ENCODE measurements around the gene CFAP46. TPM values are rescaled to one million over a fixed set of nuclear protein-coding genes. Genes with fewer than 3 reads are reported as not detected.
A peak's percentile ranks its signal among the peaks of the same experiment; 100 is the strongest.

CFAP46 gene
- total RNA-seq, 1 experiment from 2014 or later, result 11.3 TPM

- DNase-seq (ENCODE audit: low spot score), result no peak
- in situ Hi-C loops (cut with HindIII; ENCODE audit: low sequenced_read_pairs), result no loop called here
Observed at GRCh38 chr10:132947843-132948242, 5.5 kb upstream of the CFAP46 start.

DNA sequence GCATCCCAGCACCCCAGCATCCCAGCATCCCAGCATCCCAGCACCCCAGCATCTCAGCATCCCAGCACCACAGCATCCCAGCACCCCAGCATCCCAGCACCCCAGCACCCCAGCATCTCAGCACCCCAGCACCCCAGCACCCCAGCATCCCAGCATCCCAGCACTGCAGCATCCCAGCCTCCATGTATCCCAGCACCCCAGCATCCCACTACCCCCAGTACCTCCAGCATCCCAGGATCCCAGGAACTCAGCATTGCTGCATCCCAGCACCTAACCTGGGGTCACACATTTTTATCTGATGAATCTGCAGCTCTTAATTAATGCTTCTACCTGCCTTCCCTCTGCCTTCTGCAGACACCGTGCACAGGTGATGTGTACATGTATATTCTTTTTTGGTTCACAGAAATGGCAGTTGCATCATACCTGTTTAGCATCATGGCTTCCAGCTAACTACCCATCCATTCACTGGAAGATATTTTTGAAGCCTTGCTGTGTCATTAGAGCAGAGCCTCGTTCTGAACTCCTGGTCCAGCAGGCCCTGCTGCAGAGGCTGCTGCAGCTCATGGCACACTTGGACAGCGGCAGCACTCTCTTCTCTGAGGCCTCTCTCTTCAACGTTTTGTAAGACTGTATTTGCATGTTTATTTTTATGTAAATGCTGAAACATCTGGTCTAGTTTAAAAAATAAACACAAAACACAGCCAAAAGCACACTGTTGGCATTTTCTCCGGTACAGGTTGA lies 4.6 kb upstream of the CFAP46 start:
- DNase-seq (ENCODE audit: low spot score), result no peak
- in situ Hi-C loops (cut with HindIII; ENCODE audit: low sequenced_read_pairs), result no loop called here

DNA sequence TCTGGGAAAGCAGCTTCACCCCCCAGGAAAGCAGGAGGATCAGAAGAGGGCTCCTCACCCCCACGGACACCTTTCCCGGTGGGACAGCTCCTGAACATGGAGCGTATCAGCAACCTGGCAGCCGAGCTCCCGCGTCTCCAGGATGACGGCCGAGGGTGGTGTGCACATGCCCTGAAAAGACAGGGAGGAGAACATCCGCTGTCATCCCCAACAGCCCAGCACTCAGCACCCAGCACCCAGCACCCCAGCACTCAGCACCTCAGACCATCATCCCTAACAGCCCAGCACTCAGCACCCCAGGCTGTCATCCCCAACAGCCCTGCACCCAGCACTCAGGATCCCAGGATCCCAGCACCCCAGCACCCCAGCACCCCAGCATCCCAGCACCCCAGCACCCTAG lies 3.9 kb upstream of the CFAP46 start:
- in situ Hi-C loops (cut with HindIII; ENCODE audit: low sequenced_read_pairs), result no loop called here

DNA sequence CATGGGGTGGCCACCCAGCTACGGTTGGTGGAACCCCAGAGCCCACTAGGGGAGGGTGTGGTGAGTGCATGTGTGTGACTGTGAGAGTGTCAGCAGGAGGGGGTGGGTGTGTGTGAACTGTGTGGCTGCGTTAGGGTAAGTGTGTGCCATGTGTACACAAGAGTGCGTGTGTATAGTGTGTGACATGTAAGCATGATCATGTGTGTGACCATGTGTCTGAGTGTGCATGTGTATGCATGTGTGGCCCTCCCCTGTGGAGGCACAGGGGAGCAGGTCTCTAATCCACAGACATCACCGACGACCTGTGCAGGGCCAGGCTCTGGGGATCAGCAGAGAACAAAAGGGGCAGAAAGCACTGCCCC lies 3.5 kb upstream of the CFAP46 start:
- no peak for DNase-seq (ENCODE audit: low spot score)
- in situ Hi-C loops (cut with HindIII; ENCODE audit: low sequenced_read_pairs), result no loop called here

More for the DNA sequence above, 3.9 kb upstream of the CFAP46 start:
- no peak for DNase-seq (ENCODE audit: low spot score)

GRCh38 chr10:132945125-132945893 lies 2.9 kb upstream of the CFAP46 start:
- in situ Hi-C loops (cut with HindIII; ENCODE audit: low sequenced_read_pairs), result no loop called here
- DNase-seq (ENCODE audit: low spot score), result no peak

DNA sequence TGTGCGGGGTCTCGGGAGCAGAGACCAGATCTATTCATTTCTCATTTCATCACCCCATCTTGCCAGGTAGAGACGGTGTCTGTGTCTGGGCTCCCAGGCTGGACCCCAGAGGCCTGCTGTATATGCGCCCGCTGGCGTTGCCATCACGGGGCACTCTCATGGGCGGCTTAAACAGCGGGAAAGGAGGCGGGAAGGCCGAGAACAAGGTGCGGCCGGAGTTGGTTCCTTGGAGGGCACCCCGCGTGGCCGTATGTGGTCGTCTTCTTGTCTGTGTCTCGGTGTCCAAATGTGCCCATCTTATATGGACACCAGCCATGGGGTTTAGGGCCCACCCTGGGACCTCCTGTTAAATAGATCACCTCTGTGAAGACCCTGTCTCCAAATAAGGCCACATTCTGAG lies 2.1 kb upstream of the CFAP46 start:
- in situ Hi-C loops (cut with HindIII; ENCODE audit: low sequenced_read_pairs), result no loop called here
- no peak for DNase-seq (ENCODE audit: low spot score)

GRCh38 chr10:132943791-132944404 lies 1.5 kb upstream of the CFAP46 start:
- DNase-seq (ENCODE audit: low spot score), result no peak
- in situ Hi-C loops (cut with HindIII; ENCODE audit: low sequenced_read_pairs), result no loop called here

DNA sequence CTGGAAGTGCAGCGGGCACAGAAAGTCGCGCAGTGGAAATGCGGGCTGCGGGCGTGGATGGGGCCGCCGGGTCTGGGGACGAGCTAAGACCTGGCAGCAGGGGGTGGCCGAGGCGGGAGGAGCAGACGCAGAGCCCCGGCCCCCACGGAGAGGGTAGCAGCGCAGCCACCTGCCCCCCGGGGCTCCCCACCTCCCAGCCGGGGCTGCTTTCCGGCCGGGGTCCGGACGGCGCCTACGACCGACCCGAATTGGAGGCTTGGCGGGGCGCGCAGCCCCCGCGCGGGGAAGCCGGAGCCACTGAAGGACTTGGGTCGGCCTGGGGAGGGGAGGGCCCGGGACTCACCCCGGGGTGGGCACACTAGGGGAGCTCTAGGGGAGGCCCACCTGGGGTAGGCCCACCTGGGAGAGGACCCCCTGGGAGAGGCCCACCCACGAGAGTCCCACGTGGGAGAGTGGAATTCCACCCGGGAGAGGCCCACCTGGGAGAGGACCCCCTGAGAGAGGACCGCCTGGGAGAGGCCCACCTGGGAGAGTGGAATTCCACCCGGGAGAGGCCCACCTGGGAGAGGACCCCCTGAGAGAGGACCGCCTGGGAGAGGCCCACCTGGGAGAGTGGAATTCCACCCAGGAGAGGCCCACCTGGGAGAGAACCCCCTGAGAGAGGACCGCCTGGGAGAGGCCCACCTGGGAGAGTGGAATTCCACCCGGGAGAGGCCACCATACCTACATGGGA lies 854 bp upstream of the CFAP46 start:
- in situ Hi-C loops (cut with HindIII; ENCODE audit: low sequenced_read_pairs), result no loop called here
- DNase-seq (ENCODE audit: low spot score), result no peak

- in situ Hi-C loops (cut with HindIII; ENCODE audit: low sequenced_read_pairs), result no loop called here
- no peak for DNase-seq (ENCODE audit: low spot score)
Observed at GRCh38 chr10:132941640-132942051, 724 bp downstream of the CFAP46 start.

DNA sequence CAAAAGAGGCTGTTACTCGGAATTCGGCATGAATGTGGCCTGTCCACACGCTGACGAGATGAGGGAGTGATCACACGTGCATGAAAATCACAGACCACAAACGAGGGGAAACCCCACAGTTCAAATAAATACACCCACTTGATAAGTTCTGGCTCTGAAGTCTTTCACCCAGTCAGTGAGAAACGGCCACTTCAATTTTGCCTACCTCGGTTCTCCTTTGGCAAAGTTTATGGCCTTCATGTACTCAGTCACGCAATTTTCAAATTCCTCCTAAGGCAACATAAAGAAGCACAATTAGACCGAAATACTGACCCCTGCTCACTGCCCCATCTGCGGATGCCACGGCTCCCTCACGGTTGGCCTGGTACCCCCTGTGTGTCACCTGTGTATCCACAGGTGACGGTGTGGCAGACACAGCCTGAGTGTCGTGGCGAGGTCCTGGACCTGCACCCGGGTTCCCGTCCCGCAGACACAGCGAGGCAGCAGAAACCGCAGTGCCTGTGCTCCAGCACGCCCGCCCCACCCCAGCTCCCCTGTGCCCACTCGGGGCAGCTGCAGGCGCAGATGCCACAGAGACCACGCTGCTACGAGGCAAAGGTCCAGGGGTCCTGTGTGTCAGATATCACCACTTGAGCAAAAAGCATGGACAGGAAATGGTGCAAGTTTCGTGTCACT lies 1.4 kb downstream of the CFAP46 start:
- DNase-seq (ENCODE audit: low spot score), result no peak
- in situ Hi-C loops (cut with HindIII; ENCODE audit: low sequenced_read_pairs), result no loop called here

DNA sequence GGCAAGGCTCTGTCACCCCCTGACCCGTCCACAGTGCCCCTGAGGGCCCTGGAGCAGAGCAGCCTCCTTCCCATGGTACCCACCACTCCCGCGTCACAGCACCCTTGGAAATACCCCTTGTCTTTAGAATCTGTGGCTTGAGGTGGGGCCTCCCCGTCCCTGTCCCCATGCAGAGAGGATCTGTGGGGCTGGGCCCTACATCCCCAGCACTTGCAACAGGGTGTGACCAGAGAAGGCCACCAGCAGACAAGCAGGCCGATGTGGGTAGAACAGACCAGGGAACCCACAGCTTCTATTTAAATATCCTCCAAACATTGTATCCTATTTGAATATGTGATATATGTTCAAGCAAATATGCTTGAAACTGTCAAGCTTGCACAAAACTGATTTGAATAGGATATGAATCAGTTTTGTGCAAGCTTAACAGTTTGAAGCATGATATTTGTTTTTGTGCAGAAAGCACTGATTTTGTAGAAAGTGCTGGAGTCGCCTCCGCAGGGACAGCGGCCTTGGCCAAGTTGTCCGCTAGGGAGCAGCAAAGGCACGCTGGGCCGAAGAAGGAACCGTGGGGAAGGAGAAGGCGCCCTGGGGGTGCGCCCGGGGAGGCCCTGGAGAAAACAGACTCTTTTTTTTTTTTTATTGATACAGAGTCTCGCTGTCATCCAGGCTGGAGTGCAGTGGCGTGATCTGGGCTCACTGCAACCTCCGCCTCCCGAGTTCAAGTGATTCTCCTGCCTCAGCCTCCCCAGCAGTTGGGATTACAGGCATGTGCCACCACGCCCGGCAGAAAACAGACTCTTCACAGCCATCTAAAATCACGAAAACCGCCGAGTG lies 2.2 kb downstream of the CFAP46 start:
- in situ Hi-C loops (cut with HindIII; ENCODE audit: low sequenced_read_pairs), result no loop called here
- DNase-seq (ENCODE audit: low spot score), result peak; percentile 30

- in situ Hi-C loops (cut with HindIII; ENCODE audit: low sequenced_read_pairs), result no loop called here
- no peak for DNase-seq (ENCODE audit: low spot score)
Observed at GRCh38 chr10:132939378-132939955, 2.9 kb downstream of the CFAP46 start.

GRCh38 chr10:132938472-132939339 lies 3.7 kb downstream of the CFAP46 start:
- in situ Hi-C loops (cut with HindIII; ENCODE audit: low sequenced_read_pairs), result no loop called here
- peak; percentile 67 for DNase-seq (ENCODE audit: low spot score)

DNA sequence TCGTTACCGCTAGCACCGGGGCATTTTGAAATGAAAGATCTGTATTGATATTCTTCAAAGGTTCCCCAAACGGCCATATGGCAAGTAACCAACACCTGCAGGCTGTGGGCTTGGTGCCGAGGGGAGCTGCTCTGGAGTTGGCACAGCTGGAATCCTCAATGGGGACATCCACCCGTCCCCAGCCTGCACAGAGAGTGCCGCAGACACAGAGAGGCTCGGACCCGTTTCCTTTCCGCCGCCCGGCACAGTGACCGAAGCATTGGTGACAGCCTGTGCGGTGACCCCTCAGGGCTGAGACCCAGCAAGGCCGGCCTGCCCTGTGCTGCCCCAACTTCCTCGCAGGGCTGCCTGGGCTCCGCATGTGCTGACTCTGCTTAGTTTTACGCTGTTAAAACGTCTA lies 4.5 kb downstream of the CFAP46 start:
- no peak for DNase-seq (ENCODE audit: low spot score)
- in situ Hi-C loops (cut with HindIII; ENCODE audit: low sequenced_read_pairs), result no loop called here

DNA sequence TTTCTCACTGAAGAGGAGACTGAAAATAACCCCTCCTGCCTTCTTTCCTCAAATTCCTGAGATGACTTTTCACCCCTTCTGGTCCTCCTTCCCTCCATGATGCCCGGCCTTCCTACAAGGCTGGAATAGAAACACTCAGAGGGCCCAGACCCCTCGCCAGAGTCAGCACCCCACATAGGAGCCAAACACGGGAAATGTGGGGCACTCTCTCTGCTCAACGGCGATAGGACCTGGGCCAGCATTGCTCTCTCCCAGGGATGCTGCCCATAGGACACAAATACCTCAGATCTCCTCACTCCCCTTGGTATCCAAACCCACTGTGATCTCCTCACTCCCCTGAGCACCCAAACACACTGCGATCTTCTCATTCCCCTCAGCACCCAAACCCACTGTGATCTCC lies 7.4 kb downstream of the CFAP46 start:
- in situ Hi-C loops (cut with HindIII; ENCODE audit: low sequenced_read_pairs), result no loop called here
- no peak for DNase-seq (ENCODE audit: low spot score)

- DNase-seq (ENCODE audit: low spot score), result no peak
- in situ Hi-C loops (cut with HindIII; ENCODE audit: low sequenced_read_pairs), result no loop called here
Observed at GRCh38 chr10:132933308-132934042, 8.9 kb downstream of the CFAP46 start.
